Activated effector memory CD4-positive, alpha-beta T cell treated with anti-CD3 and anti-CD28 coated beads, Interleukin-2, amount 50 U/mL, for 16 hours (primary cell): ENCODE data around the gene CARS2.
"Not testable (repeated sequence)": the region's sequence is repeated elsewhere in the genome, so short reads cannot be mapped to it uniquely, and the experiment has no call there.

Experiments used
- DNase-seq: peaks from one replicate; pipeline ENCODE4 v3.0.0-alpha.2; 2020

The CARS2 gene

DNA sequence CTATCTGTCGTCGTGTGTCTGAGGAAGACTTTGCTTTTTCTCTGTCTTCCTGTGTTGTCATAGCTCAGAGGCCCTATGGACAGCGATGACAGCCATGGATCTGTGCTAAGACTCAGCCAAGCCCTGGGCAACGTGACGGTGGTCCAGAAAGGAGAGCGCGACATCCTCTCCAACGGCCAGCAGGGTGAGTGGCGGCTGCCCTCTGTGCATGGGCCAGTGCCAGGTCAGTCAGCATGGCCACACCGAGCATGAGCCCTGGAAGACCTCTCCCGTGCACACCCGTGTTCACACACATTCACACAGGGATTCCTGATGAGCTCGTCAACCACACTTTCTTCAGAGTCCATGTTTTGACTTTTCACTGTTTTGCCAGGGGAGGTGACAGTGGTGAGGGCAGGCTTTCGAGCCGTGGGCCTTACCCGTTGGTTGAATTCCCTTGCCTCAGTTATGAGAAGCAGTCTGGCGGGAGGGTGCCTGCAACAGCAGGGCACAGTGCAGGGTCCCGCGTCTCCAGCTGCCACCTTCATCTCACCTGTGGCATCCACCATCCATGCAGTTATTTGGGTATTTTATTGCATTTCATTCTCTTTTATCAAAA lies 70.4 kb downstream of the CARS2 start:
- no peak for DNase-seq

DNA sequence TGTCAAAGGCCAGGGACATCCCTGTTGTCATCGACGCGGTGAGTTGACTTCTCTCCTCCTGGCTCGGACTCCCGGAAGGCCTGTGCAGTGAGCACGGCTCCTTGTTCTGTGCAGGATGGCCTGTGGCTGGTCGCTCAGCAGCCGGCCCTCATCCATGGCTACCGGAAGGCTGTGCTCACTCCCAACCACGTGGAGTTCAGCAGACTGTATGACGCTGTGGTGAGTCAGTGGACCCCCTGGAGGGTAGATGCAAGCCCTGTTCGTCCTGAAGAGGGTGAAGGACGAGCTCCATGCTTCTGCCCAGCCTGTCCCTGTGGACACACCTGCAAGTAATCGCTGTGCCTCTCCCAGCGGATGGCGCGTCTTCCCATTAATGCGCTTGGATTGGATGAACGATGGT lies 71.4 kb downstream of the CARS2 start:
- no peak for DNase-seq

DNA sequence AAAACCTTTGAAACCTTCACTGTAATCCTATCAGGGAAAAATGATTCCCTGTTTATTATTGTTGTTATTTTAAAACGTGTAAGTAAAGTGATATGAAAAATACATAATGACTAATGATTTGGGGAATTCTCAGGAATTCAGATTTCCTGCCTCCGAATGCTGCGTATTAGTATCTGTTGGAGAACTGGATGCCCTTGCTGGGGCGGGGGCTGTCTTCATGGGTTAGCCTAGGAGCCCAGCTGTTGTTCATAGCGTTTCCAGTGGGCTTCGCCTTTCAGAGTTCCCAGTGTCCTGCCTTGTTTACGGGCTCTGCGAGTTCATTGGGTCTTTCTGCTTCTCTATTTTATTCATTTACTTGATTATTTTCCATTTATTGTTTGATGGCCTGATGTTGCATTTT lies 72.1 kb downstream of the CARS2 start:
- no peak for DNase-seq

DNA sequence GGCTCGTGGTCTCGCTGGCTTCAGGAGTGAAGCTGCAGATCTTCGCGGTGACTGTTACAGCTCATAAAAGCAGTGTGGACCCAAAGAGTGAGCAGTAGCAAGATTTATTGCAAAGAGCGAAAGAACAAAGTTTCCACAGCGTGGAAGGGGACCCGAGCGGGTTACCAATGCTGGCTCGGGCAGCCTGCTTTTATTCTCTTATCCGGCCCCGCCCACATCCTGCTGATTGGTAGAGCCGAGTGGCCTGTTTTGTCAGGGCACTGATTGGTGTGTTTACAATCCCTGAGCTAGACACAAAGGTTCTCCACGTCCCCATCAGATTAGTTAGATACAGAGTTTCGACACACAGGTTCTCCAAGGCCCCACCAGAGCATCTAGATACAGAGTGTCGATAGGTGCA lies 73.7 kb downstream of the CARS2 start:
- DNase-seq: not testable (repeated sequence)

DNA sequence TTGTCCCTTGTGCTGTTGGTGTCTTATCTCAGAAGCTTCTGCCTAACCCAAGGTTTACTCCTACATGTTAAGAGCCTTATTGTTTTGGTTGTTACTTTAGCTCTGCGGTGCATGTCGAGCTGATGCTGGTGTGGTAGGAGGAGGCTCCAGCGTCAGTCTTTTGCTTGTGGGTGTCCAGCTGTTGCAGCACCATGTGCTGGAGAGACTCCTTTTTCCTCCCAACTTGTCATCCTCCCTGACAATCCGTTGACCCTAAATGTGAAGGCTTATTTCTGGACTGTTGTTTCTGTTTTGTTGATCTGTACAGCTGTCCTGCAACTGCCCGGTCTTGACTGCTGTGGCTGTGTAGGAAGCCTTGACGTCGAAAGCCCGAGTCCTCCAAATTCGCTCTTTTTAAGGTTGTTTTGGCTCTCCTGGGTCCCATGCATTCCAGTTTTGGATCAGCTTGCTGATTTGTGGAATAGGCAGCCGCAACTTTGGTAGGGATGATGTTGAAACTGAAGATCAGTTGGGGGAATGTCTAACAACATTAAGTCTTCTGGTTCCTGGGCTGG lies 75.3 kb downstream of the CARS2 start:
- no peak for DNase-seq

DNA sequence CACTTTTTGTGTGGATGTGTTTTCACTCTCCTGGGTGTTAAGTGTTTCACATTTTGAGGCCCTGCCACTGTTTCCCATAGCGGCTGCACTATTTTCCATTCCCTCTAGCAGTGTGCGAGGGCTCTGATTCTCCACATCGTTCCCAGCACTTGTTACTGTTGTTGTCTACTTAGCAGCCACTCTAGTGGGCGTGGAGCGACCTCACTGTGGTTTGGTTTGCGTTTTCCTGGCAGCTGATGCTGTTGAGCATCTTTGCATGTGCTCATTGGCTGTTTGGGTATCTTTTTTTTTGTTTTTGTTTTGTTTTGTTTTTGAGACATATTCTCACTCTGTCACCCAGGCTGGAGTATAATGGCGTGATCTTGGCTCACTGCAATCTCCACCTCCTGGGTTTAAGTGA lies 76.2 kb downstream of the CARS2 start:
- no peak for DNase-seq

DNA sequence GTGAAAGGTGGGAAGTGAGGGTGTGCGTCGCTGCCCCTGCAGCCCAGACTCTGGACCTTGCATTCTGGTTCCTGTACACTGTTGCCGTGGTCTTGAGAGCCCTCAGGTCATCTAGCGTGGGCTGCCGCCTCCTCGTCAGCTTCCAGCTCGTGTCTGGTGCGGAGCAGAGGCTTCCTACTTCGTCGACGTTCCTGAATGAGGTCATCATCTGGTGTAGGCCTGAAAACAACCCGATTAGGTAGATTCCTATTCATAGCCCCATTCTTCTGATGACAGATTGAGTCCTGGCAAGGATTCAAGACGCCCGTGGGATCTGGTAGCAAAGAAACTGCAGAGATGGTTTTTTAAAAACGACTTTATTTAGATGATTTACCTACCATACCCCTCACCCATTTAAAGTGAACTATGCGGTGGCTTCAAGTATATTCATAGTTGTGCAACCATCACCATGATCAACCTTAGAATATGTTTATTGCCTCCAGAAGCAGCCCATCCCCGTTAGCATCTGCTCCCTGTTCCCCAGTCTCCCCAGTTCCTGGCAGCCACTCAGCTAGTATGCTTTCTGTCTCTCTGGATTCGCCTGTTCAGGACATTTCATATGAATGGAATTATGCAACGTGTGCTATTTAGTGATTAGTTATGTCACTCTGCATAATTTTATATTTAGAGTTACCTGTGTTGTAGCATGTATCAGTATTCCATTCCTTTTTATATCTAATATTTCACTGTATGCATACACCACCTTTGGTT lies 76.8 kb downstream of the CARS2 start:
- no peak for DNase-seq

DNA sequence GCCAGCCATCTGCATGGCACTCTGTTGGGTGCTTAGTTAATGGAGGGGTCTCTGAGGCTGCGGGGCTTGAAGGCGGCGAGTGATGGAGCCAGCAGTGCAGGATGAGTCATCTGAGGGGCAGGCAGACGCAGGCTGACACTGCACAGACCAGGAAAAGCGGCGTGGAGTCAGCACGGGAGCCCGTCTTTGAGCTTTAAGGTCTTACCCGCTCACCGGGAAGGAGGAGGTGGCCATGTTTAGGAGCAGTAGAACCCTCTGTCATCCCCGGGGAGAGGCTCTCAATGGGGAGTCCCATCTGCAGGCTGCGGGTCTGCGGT lies 77.5 kb downstream of the CARS2 start:
- no peak for DNase-seq

DNA sequence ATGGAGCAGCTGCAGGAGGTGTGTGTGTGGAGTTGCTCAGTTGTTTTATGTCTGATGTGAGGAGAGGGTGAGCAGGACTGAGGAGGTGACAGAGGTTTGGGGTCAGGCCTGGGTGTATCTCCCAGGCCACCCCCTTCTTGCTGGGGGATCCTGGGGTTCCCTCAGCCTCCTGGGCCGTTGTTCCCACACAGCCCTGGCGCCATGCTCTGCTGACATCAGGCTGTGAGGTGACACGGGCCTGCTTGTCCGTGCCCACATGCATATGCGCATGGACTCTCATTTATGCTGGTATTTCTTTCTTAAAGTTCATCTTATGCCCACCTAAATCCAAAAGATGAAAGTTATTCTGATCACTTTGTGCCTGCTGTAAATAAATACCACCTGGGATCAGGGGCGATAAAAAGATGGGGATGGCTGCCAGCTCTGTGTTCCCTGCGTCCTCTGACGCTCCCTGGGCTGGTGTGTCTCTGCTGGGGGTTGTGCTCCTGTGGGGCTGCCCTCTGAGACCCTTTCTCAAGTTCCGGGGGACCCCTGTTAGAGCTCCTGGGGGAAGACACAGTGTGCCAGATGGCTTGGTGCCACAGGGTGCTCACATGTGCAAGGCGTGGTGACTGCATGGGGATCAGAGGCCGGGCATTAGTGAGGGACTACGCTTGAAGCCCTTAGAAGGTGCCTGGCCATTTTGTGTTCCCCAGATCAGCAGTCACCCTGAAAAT lies 78.0 kb downstream of the CARS2 start:
- DNase-seq: no peak

DNA sequence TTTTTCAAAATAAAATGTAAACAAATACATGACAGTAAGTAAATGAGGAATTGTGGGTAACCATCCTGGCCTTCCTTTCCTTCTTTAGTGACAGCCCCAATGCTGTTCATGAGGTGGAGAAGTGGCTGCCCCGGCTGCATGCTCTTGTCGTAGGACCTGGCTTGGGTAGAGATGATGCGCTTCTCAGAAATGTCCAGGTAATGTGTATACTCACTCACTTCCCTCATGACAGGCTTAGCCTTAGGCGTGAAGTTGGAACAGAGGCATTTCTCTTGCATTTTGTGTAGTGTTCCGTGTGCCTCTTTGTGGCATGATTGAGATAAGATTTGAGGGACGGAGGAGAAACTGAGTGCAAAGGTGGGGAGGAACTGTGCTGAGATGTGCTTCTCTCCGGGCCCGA lies 78.6 kb downstream of the CARS2 start:
- no peak for DNase-seq

DNA sequence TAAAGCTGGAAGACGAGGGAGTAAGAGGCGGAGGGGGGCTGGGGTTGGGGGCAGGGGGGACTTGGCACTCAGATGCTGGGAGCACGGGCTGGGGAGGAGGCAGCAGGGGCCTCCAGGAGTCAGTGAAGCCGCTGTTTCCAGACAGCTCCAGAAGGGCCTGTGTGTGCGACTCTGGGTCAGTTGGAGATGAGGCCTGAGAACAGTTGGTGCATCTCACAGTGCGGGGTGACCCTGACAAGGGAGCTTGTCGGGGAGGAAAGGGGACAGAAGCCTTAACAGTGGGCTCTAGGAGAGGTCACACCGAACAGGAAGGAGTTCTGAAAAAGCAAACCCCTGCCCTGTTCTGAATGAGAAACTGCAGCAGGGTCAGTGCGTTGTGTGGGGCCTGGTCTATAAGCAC lies 79.4 kb downstream of the CARS2 start:
- no peak for DNase-seq

DNA sequence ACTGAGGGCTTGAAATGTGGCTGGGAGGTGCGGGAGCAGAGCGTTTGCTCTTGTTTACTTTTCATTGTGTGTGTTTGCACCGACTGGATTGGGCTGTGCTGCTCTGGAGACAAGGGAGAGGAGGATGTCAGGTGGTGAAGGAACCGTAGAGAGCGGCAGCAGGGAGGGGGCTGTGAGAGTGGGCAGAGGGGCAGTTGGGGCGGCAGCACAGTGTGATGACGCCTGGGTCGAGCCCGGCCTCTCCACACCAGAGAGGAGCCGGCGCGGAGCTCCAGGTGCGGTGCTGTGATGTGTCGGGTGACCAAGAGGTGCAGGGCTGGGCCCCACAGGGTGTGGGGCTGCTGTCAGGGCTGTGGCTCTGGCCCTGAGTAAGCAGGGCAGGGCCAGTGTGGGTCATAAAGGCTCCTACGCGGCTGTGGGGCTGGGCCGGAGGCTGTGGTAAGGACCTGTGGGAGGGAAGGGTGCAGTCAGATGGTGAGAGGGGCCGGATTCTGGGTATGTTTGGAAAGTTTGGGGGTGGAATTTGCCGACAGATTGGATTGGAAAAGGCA lies 80.1 kb downstream of the CARS2 start:
- DNase-seq: no peak

DNA sequence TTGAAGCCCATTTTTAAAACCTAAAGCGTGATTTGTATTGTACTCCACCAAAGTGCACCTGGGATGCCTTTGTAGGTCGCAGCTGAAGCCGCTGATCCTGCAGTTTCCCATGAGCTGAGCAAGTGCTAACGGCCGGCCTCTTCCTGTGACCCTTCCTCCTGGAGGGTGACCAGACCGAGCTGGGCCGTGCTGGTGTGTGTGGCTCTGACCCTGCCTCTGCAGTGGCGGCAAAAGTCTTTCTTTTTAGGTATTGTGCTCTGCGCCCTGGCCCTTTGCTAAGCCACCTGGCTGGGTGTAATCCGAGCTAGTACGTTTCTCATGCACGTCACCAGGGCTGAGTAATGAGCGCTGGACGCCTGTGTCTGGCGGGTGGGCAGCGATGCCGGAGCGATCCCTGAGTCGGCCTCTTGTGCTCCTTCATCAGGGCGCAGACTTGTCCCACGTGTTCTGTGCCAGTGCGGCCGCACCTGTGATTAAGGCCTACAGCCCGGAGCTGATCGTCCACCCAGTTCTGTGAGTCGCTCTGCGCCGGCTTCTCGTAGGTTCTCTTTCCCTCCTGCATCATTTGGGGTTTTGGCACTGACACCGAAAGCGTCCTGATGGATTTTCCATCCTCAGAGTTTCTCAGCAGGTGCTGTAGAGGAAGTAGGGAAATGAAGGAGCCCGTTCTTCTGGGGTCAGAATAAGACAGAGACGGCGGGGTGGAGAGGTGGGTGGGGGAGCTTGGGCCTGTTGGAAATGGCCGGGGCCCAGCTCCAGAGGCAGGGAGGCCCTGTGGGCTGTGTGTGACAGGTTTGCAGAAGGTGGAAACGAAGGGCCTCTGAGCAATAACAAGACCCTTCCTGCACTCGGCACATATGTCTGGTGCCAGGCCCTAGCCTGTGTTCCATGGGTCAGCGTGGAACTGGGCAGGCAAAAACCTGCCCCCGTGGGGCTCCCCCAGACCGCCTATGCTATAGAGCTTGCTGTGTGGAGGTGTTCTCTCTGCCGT lies 80.9 kb downstream of the CARS2 start:
- no peak for DNase-seq

DNA sequence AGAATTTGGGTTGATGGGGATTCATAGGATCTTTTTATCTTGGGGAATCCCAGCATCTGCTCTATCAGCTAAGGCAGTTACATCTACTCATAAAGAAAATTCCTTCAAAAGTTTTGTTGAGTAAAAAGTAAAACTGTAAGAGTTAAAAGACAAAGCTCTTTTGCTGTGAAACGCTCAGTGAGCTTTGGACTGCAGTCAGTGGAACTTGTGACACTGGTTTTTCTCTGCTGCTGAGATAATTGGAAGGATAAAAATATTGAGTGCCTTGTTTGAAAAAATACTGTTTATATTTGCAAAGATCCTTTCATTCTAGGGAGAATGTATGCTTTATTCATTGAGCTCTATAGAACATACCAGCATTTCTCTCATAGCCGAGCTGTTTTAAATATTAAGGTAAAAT lies 85.3 kb downstream of the CARS2 start:
- no peak for DNase-seq

DNA sequence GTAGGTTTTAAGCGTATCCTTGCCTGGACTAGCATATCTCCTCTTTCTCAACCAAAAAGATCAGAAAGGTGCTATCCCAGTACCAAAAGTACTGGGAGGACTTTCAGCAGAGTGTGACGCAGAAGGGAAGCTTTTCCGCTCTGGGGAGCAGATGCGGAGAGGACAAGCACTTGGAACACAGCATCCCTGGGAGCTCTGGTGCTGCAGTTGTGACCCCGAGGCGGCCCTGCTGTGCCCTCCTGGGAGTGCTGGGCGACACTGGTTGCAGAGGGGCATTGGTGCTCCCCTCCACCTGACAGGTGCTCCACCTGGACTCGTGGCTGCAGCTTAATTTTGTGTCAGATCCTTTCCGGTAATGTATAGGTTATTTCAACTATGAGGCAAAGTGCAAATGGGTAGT lies 87.1 kb downstream of the CARS2 start:
- no peak for DNase-seq

DNA sequence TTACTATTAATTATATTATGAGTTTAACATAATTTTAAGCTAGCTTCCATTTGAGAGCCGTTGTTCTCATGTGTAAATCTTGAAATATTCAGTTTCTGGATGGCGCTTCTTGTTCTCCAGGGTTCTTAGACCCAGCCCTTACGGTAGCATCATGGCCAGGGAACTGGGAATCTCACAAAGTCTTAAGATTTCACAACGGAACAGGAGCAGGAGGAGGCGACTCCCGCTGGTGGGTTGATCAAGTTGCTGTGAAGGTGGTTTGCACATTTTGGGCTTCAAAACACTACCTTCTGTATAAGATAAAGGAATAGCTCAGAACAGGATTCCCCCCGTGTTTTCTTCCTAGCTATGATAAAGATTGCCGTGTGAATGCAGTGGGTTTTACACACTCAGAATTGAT lies 87.7 kb downstream of the CARS2 start:
- DNase-seq: no peak

DNA sequence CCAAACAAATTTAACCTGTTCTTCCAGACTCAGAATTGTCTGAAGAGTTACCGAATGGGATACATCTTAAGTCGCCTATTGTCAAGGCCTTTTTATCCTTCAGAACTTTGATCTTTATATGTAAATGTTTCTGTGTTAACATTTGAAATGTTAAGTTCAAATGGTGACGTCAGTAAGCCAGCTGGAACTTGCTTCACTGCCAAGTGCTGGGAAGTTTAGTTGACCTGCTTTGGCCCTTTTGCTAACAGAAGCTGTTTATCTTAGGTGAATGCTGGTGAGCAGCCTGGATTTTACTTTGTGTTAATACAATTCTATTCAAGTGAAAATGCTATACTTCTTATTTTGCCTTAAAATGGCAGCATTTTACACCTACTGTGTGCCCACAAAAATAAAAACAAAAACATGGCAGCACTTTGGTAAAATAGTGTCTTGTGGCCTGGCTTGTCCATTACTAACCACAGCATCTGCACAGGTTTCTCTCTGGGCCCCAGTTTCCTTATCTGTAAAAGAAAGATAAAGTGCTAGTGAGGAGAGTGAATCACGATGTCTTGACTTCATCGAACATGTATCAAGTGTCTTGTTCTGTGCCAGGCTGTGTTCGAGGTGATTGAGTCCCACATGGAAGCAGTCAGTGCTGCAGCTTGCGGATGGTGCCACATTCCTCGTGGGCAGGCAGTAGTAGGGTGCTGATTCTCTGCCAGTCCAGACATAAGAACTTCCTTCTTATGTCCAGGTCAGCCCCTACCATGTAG lies 88.4 kb downstream of the CARS2 start:
- DNase-seq: no peak

DNA sequence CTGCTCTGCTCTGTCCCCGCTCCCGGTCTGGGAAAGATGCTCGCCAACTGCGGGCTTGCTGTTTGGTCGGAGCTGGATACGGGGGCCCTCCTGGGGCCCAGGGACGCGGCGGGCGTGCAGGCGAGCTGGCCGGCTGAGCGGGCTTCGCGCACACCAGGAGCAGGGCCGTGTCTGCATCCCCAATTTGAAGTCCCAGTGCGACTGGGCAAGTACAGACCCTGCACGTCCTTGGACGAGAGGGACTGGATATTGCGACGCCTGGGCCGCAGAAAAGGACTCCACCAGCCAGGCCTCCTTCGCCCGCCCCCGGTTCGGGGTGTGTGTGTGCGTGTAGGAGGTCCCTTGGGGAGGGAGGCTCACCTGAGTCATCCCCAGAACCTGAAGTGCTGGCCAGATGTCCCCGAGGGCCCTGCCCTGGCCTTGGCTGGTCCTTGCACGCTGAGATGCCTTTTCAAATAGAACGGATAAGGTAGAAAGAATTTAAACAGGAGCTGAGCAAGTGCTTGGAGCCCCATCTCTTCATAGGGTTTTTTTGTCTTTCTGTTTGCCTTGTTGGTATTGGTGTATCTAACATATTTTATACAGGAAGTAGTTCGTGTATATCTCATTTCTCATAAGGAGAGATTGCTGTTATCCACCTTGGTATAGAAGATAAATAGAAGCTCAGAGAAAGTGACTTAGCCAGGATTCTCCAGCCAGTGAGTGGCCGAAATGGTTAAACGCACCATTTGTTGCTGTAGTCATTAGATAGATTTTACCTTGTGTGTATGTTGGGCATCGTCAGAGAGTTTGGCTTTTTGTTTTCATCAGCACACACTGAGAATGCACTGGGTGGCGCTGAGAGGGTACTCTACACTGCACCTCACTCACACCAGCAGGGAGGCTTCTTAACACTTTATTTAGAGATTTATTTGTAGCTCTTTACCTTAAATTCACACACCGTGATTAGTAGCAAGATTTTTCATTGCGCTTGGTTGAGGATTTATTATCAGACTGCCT lies 89.5 kb downstream of the CARS2 start:
- peak; percentile 80 for DNase-seq

DNA sequence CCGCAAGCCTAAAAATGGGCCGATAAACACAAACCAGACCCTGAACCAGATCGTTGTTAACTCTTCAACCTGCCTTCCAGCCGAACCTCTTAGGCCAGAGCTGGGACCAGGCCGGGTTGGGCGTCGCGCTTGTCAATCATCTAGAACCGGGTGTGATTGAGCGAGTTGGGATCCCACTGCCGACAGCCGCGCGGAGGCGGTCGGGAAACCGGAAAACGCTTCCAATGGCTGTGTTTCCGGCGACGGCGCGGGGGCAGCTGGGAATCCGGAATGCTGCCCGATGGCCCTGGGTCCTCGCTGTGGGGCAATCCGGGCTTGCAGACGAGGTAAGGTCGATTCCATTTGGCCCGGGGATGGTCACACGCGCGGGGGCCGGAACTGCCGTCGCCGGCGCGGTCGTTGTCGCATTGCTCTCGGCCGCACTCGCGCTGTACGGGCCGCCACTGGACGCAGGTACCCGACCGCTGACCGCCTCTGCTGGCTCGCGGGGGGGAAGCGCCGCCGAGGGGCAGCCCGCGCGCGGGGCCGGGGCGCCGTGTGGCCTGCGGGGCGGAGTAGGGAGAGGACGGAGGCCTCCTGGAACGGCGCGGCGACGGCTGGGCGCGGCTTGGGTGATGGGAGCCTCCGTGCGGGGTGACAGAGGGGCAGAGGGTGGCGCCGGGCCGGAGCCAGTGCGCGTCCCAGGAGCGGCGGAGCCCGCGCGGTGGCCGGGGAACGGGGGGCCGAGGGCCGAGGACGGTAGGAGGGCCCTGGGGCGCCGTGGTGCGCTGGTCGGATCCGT lies 90.4 kb downstream of the CARS2 start, which contains the start of gene NAXD:
Gene NAXD (plus strand): TSS at position 224 of the 781 bp plus-strand sequence. CDS start 57 bp downstream, at position 281.
- peak; percentile 90 for DNase-seq

DNA sequence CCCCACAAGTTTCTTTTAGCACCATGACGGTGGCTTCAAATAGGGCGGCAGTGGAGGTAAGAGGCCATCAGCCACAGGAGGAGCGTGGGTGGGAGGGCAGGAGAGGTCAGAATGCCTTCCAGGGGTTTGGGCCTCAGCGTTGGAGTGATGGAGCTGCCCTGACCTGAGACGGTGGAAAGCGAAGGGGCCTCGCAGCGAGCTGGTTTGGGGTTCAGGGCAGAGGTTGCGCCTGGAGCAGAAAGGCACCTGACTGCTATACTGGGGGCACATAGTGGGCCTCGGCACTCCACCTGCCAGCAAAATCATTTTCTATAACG lies 91.0 kb downstream of the CARS2 start:
- DNase-seq: no peak
